Prostate gland (tissue), 2 donors: ENCODE data around the gene NOVA2.

ENCODE experiments used
- POLR2A ChIP-seq: fragments of 450-650 bp; IDR thresholded peaks from one replicate; pipeline ENCODE4 v1.6.1; 2016; ENCODE audit warnings: antibody characterized with exemption, mild to moderate bottlenecking
- TF ChIP-seq, protein P1 (sequence below), 4 experiments: fragments of 200-600 bp in 2 of 4; fragments of 450-650 bp in 2 of 4; sonication (generic) in 2 of 4; IDR thresholded peaks; 1 replicate in 3 of 4; 2 replicates in 1 of 4; pipeline ENCODE4 v1.5.1; 2016 to 2019; ENCODE audit warnings: antibody characterized with exemption in 4 of 4, mild to moderate bottlenecking in 2 of 4, moderate library complexity in 2 of 4

DNA sequence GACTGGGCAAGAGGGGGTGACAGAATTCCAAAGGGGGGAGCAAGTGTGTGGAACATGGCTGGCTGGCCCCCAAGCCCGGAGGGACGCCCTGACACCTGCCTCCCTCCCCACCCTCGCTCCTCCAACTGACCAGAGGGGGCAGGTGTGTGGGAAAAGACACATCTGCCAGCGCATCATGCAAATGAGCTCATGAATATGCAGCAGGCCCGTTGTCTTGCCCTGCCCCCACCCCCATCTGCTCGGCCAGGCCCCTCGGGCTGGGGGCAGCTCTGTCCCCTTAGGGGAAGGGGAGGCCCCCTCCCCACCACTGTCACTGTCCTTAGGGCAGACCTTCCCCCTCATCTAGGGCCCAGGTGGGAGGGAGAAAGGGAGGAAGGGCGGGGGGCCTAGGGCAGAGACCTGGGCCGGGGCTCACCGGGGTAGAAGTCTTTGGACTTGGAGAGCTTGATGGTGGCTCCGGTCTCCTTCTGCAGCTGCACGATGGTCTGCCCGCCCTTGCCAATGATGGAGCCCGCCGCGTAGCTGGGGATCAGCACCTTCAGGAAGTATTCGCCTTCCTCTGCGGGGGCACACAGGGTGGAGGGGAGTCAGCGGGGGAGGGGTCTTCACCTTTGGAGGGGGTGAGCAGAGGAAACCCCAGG lies 12.9 kb downstream of the NOVA2 start:
- TF ChIP-seq, protein P1, sequence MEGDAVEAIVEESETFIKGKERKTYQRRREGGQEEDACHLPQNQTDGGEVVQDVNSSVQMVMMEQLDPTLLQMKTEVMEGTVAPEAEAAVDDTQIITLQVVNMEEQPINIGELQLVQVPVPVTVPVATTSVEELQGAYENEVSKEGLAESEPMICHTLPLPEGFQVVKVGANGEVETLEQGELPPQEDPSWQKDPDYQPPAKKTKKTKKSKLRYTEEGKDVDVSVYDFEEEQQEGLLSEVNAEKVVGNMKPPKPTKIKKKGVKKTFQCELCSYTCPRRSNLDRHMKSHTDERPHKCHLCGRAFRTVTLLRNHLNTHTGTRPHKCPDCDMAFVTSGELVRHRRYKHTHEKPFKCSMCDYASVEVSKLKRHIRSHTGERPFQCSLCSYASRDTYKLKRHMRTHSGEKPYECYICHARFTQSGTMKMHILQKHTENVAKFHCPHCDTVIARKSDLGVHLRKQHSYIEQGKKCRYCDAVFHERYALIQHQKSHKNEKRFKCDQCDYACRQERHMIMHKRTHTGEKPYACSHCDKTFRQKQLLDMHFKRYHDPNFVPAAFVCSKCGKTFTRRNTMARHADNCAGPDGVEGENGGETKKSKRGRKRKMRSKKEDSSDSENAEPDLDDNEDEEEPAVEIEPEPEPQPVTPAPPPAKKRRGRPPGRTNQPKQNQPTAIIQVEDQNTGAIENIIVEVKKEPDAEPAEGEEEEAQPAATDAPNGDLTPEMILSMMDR (IDR thresholded peaks at IDR 0.05) = no peak
- no peak for TF ChIP-seq POLR2A
